ENCODE data around the gene ARHGAP15.

Gene ARHGAP15

GRCh38 chr2:143284087-143284675 is 155.0 kb downstream of the ARHGAP15 start:
- H3K9me3 Mint-ChIP-seq = no peaks in the 10 kb centered on the region
- peaks cover 7% of the 10 kb centered on the region for H3K36me3 Mint-ChIP-seq
- H3K4me1 Mint-ChIP-seq = peaks cover 50% of the 10 kb centered on the region
- no peak overlapping the region for H3K27ac Mint-ChIP-seq
- no peak overlapping the region for H3K4me3 Mint-ChIP-seq
- H3K27me3 Mint-ChIP-seq = no peaks in the 10 kb centered on the region

- Mint-ChIP-seq H3K27ac (peak overlapping the region; percentile 2), H3K9me3 (no peaks in the 10 kb centered on the region), H3K36me3 (peaks cover 15% of the 10 kb centered on the region), H3K4me3 (no peak overlapping the region), H3K27me3 (no peaks in the 10 kb centered on the region), H3K4me1 (peaks cover 36% of the 10 kb centered on the region)
These were observed 159.8 kb downstream of the ARHGAP15 start for GRCh38 chr2:143289025-143289424.

GRCh38 chr2:143290221-143290620 is 161.0 kb downstream of the ARHGAP15 start:
- peak overlapping the region; percentile 43 for H3K27ac Mint-ChIP-seq
- peaks cover 38% of the 10 kb centered on the region for H3K4me1 Mint-ChIP-seq
- no peak overlapping the region for H3K4me3 Mint-ChIP-seq
- no peaks in the 10 kb centered on the region for H3K27me3 Mint-ChIP-seq
- no peaks in the 10 kb centered on the region for H3K9me3 Mint-ChIP-seq
- H3K36me3 Mint-ChIP-seq = peaks cover 16% of the 10 kb centered on the region

GRCh38 chr2:143294068-143294467 is 164.8 kb downstream of the ARHGAP15 start:
- H3K9me3 Mint-ChIP-seq = no peaks in the 10 kb centered on the region
- peaks cover 50% of the 10 kb centered on the region for H3K4me1 Mint-ChIP-seq
- no peak overlapping the region for H3K4me3 Mint-ChIP-seq
- no peak overlapping the region for H3K27ac Mint-ChIP-seq
- H3K27me3 Mint-ChIP-seq = no peaks in the 10 kb centered on the region
- H3K36me3 Mint-ChIP-seq = peaks cover 17% of the 10 kb centered on the region

- H3K4me3 Mint-ChIP-seq = no peak overlapping the region
- H3K27ac Mint-ChIP-seq = no peak overlapping the region
- H3K9me3 Mint-ChIP-seq = no peaks in the 10 kb centered on the region
- H3K27me3 Mint-ChIP-seq = no peaks in the 10 kb centered on the region
- H3K4me1 Mint-ChIP-seq = peaks cover 41% of the 10 kb centered on the region
- H3K36me3 Mint-ChIP-seq = peaks cover 20% of the 10 kb centered on the region
These were observed 166.9 kb downstream of the ARHGAP15 start for GRCh38 chr2:143296089-143296488.

- no peak overlapping the region for H3K4me3 Mint-ChIP-seq
- no peak overlapping the region for H3K27ac Mint-ChIP-seq
- H3K27me3 Mint-ChIP-seq = no peaks in the 10 kb centered on the region
- H3K36me3 Mint-ChIP-seq = peaks cover 22% of the 10 kb centered on the region
- peaks cover 36% of the 10 kb centered on the region for H3K4me1 Mint-ChIP-seq
- H3K9me3 Mint-ChIP-seq = no peaks in the 10 kb centered on the region
These were observed 168.0 kb downstream of the ARHGAP15 start for GRCh38 chr2:143297182-143297581.

GRCh38 chr2:143300536-143300935 is 171.3 kb downstream of the ARHGAP15 start:
- Mint-ChIP-seq H3K9me3 (no peaks in the 10 kb centered on the region), H3K4me3 (no peak overlapping the region), H3K27ac (no peak overlapping the region), H3K27me3 (no peaks in the 10 kb centered on the region), H3K36me3 (peaks cover 24% of the 10 kb centered on the region), H3K4me1 (peaks cover 32% of the 10 kb centered on the region)

GRCh38 chr2:143311426-143311825 is 182.2 kb downstream of the ARHGAP15 start:
- Mint-ChIP-seq H3K27me3 (no peaks in the 10 kb centered on the region), H3K27ac (no peak overlapping the region), H3K4me3 (no peak overlapping the region), H3K4me1 (peaks cover 45% of the 10 kb centered on the region), H3K36me3 (peaks cover 7% of the 10 kb centered on the region), H3K9me3 (no peaks in the 10 kb centered on the region)

GRCh38 chr2:143312441-143312840 is 183.2 kb downstream of the ARHGAP15 start:
- Mint-ChIP-seq H3K27ac (no peak overlapping the region), H3K9me3 (no peaks in the 10 kb centered on the region), H3K27me3 (no peaks in the 10 kb centered on the region), H3K4me1 (peaks cover 42% of the 10 kb centered on the region), H3K36me3 (peaks cover 9% of the 10 kb centered on the region), H3K4me3 (no peak overlapping the region)

- Mint-ChIP-seq H3K27me3 (no peaks in the 10 kb centered on the region), H3K9me3 (no peaks in the 10 kb centered on the region), H3K36me3 (peaks cover 9% of the 10 kb centered on the region), H3K4me3 (no peak overlapping the region), H3K27ac (peak overlapping the region; percentile 12), H3K4me1 (peaks cover 40% of the 10 kb centered on the region)
These were observed 184.6 kb downstream of the ARHGAP15 start for GRCh38 chr2:143313861-143314260.

GRCh38 chr2:143321994-143322393 is 192.8 kb downstream of the ARHGAP15 start:
- Mint-ChIP-seq H3K27me3 (no peaks in the 10 kb centered on the region), H3K4me1 (peaks cover 53% of the 10 kb centered on the region), H3K4me3 (no peak overlapping the region), H3K27ac (no peak overlapping the region), H3K9me3 (no peaks in the 10 kb centered on the region), H3K36me3 (peaks cover 18% of the 10 kb centered on the region)

- H3K27ac Mint-ChIP-seq = no peak overlapping the region
- no peaks in the 10 kb centered on the region for H3K9me3 Mint-ChIP-seq
- H3K4me1 Mint-ChIP-seq = peaks cover 78% of the 10 kb centered on the region
- peaks cover 15% of the 10 kb centered on the region for H3K36me3 Mint-ChIP-seq
- H3K27me3 Mint-ChIP-seq = no peaks in the 10 kb centered on the region
- no peak overlapping the region for H3K4me3 Mint-ChIP-seq
These were observed 200.1 kb downstream of the ARHGAP15 start for GRCh38 chr2:143329288-143329687.

- Mint-ChIP-seq H3K4me3 (no peak overlapping the region), H3K4me1 (peaks cover 78% of the 10 kb centered on the region), H3K27me3 (no peaks in the 10 kb centered on the region), H3K9me3 (no peaks in the 10 kb centered on the region), H3K27ac (peak overlapping the region; percentile 62), H3K36me3 (peaks cover 7% of the 10 kb centered on the region)
These were observed 204.1 kb downstream of the ARHGAP15 start for GRCh38 chr2:143333168-143333791.

GRCh38 chr2:143333847-143334246 is 204.6 kb downstream of the ARHGAP15 start:
- Mint-ChIP-seq H3K27ac (no peak overlapping the region), H3K4me1 (peaks cover 79% of the 10 kb centered on the region), H3K27me3 (no peaks in the 10 kb centered on the region), H3K9me3 (no peaks in the 10 kb centered on the region), H3K36me3 (peaks cover 9% of the 10 kb centered on the region), H3K4me3 (no peak overlapping the region)

GRCh38 chr2:143334837-143335236 is 205.6 kb downstream of the ARHGAP15 start:
- peaks cover 10% of the 10 kb centered on the region for H3K36me3 Mint-ChIP-seq
- H3K9me3 Mint-ChIP-seq = no peaks in the 10 kb centered on the region
- H3K27ac Mint-ChIP-seq = no peak overlapping the region
- H3K4me3 Mint-ChIP-seq = no peak overlapping the region
- H3K27me3 Mint-ChIP-seq = no peaks in the 10 kb centered on the region
- peaks cover 73% of the 10 kb centered on the region for H3K4me1 Mint-ChIP-seq

GRCh38 chr2:143336719-143337210 is 207.5 kb downstream of the ARHGAP15 start:
- H3K27ac Mint-ChIP-seq = peak overlapping the region; percentile 25
- no peaks in the 10 kb centered on the region for H3K9me3 Mint-ChIP-seq
- peaks cover 72% of the 10 kb centered on the region for H3K4me1 Mint-ChIP-seq
- H3K4me3 Mint-ChIP-seq = no peak overlapping the region
- peaks cover 12% of the 10 kb centered on the region for H3K36me3 Mint-ChIP-seq
- no peaks in the 10 kb centered on the region for H3K27me3 Mint-ChIP-seq

All from activated naive CD4-positive, alpha-beta T cell treated with anti-CD3 and anti-CD28 coated beads, Interleukin-2, amount 50 U/mL, for 24 hours (primary cell).